HG03378 (cell line): ENCODE results near the gene RINL.

ENCODE experiments used
- ATAC-seq: cut with Tn5 transposase; IDR thresholded peaks from one replicate; pipeline ENCODE4 v1.9.1; 2021; ENCODE audit warnings: mild to moderate bottlenecking, moderate library complexity; ENCODE audit not compliant: unreplicated experiment

The RINL gene

GRCh38 chr19:38850436-38850975 is 27.6 kb downstream of the RINL start:
- peak; percentile 77 for ATAC-seq

DNA sequence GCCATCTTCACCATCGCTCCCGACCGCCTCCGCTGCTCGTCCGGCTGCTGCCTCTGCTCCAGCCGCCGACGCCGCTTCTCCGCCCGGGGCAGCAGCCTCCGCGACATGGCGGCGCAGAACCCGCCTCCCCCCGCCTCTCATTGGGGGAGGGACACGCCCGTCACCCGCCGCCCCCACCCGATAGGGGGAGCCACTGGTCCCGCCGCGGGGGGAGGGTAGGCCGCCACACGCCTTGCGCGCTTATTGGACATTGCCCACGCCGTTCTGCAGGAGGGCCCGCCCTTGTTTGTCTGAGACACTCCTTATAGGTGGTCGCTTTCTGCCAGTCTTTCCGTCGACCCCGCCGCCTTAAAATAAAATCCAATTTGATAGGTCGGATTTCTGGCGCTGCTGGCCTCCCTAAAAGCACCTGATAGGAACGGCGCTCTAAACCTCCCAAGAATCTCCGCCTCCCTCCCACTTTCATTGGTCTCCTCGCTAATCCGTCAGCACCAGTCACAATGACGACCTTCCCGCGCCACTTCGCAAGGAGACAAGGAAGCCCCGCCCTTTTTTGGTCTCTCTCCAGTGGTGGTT is 28.1 kb downstream of the RINL start, which contains the start of gene HNRNPL:
Gene HNRNPL (minus strand): TSS at position 127 of the 576 bp plus-strand sequence. CDS start 20 bp downstream, at position 107.
- ATAC-seq, result peak; percentile 66

DNA sequence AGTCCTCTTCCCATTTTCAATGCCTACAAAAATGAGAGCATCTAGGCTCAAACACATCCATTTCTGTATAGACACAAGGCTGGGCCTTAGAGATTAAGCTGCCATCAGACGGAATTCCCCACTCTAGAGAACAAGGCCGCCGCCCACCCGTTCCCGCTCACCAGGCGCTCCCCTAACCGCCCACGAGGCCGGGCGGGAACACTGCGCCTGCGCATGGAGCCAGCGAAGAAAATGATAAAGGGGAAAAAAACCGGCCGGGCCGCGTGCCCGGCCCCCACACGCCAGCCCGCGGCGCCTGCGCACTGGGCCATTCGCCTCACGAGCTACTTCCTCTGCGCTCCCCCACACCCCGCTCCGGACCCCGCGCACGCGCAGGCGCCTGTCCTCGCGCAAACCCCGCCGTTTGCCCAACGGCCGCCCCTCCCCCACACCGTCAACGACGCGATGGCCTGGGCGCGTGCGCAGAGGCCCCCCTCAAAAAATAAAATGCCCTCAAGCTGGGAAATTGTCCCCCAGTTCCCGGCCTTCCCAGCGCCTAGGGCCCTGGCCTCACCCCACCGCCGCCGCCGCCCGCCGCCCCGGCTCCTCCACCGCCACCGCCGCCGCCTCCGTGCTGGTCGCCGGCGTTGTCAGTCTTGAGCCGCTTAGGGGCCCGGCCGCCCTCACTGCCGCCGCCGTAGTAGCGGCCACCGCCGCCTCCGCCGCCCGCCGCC is 28.8 kb downstream of the RINL start:
- ATAC-seq, result no peak

DNA sequence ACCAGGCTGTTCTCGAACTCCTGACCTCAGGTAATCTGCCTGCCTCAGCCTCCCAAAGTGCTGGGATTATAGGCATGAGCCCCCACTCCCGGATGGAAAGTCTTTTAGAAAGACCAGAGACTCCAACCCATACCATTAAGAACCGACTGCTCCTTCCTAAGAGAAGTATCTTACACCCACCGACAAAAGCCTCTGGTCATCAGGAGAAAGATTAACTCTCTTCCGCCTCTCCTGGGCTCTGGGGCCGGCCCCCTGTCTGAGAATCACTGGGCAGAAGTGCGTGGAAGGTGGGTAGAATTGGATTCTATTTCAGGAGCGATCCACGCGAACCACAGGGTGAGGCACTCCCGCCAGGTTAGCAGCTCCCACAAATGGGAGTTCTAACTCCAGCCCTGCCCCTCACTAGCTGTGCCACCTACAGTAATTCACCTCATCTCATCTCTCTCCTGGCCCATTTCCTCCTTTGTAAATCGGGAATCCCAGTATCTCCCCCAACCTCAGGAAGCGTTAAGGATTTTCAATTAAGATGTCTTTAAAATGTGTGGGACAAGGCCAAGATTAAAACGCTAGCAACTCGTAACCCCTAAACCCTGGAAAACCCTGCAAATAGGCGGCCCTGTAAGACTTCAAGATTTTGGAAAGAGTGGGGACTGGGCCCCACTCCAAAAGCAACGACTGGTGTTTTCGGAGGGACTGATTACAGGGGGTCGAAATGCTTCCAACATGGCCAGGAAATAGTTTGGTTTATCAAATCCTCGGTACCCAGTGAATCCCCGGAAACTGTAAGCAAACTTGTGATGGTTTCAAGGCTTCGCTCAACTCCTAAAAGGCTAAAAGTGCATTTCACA is 29.6 kb downstream of the RINL start:
- no peak for ATAC-seq

GRCh38 chr19:38846097-38846496 is 32.0 kb downstream of the RINL start:
- ATAC-seq, result no peak

DNA sequence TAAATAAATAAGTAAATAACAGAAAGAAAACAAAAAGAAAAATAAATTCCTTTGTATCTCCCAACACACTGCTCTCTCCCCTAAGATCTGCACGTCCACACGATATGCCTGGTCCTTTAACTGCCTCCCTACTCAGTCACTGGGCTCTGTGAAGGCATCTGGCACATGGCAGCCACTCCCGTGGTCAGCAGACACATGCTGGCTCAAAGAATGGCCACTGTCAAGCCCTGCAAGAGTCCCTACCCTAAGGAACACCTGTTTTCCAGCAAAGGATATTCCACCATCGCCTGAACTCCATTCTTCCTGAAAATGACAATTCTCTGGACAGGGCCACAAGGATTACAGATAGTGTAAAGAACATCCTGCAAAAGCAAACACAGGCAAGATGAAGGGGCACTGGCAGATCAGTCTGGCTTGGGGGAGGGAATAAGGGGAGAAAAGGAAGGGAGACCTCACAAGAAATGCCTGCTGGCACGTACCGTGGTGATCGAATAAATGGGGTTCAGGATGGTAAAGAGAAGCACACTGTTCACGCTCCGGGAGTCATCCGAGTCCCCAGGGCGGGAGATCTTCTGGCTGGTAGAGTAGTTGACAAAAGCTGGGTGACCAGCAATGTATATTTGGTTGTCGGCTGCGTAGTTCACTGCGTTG is 32.6 kb downstream of the RINL start:
- no peak for ATAC-seq

- no peak for ATAC-seq
These were observed 33.9 kb downstream of the RINL start for GRCh38 chr19:38844093-38844686.

GRCh38 chr19:38843175-38843758 is 34.8 kb downstream of the RINL start:
- no peak for ATAC-seq

GRCh38 chr19:38842439-38843174 is 35.5 kb downstream of the RINL start:
- ATAC-seq, result no peak

GRCh38 chr19:38841787-38842438 is 36.2 kb downstream of the RINL start:
- no peak for ATAC-seq

DNA sequence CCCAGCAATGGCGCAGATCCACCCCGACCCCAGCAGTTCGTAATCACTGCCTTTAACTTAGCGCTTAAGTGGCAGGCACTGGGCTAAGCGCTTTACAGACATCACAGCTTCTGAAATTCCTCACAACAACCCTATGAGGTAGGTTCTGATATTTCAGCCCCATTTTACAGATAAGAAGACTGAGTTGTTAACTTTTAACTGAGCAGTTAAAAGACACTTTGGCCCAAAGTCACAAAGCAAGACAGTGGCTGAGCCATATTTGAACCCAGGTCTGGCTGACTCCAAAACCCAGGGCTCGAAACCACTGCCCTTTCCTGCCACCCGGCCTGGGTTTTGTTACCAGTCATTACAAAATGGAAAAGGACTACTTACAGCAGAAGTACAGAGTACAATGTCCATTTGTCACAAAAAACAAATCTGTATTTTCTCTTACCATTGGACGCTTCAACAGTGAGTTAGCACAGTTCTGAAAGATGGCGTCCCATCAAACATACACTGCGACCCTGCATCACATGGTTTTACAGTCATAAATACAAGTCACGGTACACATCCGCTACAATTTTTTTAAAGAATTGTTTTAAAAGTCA is 36.8 kb downstream of the RINL start:
- no peak for ATAC-seq

- ATAC-seq, result no peak
These were observed 37.5 kb downstream of the RINL start for GRCh38 chr19:38840583-38840968.

DNA sequence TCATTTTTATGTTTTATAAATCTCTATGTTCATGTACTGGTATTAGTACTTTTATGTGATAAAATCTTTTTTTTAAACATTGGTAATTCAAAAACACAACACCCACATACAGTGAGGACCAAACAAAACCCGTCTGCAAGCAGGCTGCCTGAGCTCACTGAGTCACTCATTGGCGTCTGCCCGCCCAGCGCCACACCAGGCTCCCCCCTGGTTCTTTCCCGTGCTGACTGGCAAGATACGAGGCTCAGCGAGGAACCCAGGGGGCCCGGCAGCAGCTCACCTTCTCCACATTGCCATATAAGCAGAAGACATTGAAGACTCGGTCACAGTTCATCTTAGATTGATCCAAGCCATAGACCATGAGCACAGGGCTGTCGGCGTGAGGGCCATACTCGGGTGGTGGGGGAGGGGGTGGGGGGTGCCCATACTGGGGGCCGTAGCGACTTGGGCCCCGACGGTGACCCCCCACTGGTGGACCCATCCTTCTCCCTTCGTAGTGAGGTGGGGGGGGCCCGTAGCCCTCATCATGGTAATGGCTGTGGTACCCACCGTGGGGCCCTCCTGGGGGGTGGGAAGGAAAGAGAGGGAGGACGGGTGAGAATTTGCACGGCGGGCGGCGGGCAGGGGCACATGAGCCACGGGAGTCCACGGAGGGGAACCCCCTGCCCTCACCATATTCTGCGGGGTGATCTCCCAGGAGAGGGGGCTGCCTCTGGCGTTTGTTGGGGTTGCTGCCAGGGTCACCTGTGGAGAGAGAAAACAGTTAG is 38.1 kb downstream of the RINL start:
- ATAC-seq, result no peak

GRCh38 chr19:38838986-38839761 is 38.9 kb downstream of the RINL start:
- no peak for ATAC-seq

GRCh38 chr19:38838208-38838985 is 39.7 kb downstream of the RINL start:
- no peak for ATAC-seq

- no peak for ATAC-seq
These were observed 40.4 kb downstream of the RINL start for GRCh38 chr19:38837656-38838121.
